HG03060 (cell line): ENCODE data around the gene ACTL8.

Experiments used
- ATAC-seq: cut with Tn5 transposase; IDR thresholded peaks from one replicate; pipeline ENCODE4 v1.9.1; 2021; ENCODE audit warnings: low read depth, moderate number of reproducible peaks; ENCODE audit not compliant: unreplicated experiment

ACTL8 gene

DNA sequence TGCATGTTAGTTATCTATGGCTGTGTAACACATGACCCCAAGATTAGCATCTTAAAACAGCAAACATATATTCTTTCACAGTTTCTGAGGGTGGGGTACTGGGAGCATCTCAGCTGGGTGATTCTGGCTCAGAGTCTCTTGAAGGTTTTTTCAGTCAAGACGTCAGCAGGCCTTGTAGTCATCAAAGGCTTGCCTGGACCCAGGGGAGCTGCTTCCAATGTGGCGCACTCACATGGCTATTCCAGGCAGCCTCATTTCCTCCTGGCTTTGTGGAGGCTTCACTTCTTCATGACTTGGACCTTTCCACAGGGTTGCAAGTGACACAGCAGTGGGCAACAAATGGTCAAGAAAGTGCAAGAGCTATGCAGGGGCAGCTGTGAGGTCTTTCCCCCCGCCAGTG, 114.7 kb downstream of the ACTL8 start:
- no peak for ATAC-seq

DNA sequence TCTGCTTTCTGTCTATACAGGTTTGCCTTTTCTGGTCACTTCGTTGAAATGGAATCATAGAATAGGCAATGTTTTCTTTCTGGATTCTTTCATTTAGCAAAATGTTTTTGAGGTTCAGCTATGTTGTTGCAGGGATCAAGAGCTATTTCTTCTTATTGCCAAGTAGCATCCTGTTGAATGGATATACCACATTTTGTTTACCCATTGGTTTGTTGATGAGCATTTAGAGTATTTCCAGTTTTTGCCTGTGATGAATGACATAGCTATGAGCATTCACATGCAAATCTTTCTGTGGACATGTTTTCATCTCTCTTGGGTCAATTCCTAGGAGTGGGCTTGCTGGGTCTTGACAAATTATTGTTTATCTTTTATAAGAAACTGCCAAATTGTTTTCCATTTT, 115.5 kb downstream of the ACTL8 start:
- no peak for ATAC-seq

DNA sequence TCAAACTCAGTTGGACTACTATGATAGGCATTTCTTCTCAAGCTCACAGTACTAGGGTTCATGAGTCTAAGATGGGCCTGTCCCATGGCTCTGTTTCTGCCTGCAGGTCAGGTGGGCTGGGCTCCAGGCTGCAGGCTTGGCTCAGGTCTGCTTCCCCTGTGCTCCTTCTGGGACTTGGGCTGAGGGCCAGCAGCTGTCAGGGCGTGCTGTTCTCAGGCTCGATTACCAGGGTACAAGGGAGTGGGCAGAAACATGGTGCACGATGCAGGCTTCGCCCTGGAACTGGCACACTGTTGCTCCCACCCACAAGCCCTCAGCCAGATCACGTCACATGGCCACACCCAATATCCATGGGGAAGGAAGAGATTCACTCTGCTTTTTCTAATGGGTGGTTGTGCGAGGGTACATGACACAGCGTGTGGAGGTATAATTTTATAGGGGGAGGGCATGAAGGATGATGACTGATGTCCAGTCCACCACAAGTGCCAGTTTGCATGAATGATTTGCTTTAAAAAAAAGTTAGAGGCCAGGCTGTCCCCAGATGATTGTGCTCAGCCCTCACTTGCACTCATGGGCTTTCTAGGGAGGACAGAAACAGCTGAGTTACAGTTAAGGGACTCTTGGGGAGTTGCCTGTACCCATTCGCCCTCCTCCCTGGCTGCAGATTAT, 118.0 kb downstream of the ACTL8 start:
- ATAC-seq = no peak

DNA sequence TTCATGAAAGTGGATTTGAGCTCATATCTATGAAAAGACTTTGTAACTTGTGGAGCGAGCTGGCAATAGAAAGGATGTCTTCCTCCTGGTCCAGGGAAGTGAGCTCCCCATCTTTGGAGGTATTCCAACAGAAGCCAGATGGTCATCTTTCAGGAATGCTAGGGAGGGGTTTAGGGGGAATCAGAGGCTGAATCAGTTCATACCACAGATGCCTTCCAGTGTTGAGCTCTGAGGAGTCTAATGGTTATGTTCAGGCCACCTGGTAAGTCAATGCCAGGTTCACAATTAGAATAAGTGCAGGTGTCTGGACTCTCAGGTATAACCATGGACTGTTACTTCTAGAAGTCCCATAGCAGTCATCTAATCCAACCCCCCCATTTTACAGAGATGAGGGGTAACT, 119.1 kb downstream of the ACTL8 start:
- no peak for ATAC-seq

DNA sequence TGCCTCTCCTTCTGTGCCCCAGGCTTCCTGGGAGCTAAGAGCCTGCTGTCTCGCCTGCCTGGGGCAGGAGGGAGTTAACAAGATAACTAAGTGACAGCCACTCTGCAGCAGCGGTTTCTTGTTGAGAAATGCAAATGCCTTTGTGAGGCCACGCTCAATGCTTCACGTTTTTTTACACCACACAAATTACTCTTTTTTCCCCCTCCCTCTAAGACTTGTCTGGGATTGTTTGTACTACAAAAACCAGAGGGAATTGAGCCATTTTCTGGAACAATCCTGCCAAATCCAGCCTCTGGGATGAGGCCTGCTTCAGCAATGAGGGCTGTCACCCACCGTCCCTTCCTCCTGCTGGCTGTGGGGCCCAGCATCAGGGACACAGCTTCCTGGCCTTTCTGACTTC, 119.6 kb downstream of the ACTL8 start:
- ATAC-seq = no peak

DNA sequence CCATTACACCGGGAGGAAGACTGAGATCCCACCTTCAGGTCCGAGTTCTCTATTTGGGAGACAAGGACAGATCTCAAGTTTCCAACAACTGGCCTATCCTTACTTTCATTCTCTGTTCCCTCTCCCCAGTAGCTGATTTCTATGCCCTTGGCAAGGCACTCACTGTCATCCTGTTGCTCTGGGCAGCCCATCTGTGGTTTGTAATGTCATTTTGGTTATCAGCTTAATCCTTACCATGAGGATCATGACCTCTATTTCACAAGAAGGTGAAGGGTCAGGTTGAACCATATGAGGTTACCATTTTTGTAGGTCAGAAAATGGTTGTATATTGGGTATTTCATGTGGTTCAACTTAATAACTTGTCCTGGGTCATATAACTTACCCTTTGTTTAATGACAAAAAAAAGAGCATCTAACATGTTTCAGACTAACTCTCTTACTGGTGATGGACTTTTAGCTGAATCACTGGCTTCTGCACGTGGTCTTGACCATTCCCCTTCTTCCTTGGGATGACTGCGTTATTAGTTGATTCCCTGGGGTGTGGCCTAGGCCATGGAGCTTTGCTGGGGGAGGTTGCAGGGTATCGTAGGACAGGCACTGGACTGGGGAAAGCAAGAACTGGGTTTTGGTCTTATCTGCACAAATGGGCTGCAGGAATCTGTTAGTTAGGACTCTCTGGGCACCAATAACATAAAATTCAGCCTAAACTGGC, 120.2 kb downstream of the ACTL8 start:
- ATAC-seq = no peak

DNA sequence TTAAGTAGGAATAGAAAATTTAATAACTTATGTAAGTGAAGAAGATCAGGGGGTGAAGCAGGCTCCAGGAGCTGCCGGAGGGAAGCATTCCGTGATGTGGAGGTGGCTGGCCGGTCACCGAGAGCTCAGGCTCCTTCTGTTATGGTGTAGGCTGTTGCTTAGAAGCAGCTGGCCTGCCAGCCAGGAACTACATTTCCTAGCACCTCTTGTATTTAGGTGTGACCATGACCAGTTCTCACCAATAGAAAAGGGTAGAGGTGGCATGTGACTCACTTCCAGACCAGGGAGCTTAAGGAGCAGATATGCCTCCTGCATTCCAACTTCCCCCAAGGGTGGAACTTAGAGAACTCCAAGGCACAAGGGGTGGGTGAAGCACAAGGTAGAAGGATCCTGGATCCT, 120.7 kb downstream of the ACTL8 start:
- no peak for ATAC-seq
